GF-D8 (cell line): Measurements from ENCODE around the gene CHAT.

ENCODE experiments used
- DNase-seq: peaks from one replicate; lab custom pipeline; 2025; lab: John Stamatoyannopoulos, UW

CHAT gene

DNA sequence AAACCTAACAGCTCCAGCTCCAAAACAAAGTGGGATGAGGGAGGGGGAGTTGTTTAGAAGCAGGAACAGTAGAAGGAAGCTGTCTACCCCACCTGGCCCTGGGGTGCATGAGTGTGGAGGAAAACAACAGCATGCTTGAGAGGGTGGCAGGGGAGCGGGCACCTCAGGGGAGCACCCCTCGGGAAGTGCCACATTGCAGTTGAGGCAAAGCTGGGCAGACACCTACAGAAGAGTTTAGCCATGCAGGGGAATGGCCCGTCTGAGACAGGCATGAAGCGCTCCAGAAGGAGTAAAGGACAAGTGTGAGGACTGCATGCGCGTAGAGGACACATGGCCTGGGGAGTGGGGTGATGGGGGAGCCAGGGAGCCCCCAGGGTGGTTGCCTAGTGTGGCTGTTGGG is 18.1 kb downstream of the CHAT start:
- no peak for DNase-seq

DNA sequence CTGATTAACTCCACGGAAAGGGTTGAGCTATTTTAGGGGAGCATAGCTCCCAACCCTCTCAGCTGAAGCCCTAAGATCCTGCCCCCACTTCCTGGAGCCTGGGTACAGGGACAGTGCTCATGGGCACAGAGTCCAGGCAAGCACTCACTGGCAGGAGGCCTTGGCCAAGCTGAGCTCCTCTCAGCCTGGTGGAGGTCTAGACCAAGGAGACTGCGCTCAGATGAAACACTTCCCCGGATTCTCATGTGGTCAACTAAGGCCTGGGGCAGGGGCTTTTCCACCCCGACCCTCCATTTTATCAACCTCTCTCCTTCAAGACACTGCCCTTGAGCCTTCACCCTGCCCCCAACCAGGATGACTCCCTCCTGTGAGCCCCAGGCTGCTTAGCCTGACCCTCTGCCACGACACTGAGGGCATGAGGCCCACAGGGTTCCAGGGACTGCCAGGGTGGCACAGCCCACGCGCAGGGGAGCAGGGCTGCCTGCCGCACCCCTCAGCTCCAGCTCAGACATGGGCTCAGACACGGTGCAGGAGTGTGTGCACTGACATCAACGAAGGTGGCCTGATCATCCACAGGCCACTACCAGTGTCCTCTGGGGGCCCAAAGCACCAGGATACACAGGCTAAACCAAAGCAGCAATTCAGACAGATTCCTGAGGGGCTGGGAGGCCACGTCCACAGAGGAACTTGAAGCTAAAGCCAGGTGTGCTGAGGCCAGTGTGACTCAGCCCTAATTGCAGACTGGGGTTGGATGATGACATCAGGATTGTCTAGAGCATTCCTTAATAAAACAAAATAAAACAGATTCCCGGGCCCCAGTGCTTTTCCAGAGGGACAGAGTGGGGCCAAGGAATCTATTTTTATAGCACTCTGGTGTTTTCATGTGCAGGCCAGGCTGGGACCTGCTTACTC is 18.8 kb downstream of the CHAT start:
- no peak for DNase-seq

DNA sequence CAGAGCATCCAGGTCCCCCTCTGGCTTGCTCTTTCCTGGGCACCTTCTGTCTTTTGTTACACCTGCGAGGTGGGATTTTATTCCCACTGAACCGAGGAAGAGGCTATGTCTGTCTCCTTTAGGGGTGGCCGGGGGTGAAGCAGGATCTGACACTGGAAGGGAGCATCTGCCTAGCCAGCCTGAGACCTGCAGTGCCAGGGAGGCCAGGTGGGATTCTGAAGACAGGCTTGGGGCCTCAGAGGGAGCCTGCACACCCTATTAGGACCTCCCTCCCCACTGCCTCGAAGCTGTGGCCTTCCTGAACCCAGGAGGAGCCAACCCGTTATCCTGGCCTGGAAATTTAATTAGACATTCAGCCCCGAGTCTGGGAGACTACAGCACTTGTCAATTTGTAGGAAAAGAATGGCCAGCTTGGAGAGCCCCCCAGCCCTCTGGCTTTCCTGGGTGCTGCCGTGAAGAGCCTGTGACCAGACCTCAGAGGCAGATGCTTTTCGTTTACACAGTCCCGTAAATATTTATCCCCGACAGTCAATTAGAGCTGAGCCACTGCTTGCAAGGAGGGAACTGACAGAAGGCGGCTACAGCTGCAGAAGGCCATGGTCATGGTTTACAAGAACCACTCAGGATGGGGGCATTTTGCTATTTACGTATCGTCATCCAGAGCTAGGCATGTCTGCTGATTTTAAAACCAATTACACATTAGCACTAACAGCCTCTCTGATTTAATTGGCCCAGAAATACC is 19.7 kb downstream of the CHAT start:
- DNase-seq = no peak

DNA sequence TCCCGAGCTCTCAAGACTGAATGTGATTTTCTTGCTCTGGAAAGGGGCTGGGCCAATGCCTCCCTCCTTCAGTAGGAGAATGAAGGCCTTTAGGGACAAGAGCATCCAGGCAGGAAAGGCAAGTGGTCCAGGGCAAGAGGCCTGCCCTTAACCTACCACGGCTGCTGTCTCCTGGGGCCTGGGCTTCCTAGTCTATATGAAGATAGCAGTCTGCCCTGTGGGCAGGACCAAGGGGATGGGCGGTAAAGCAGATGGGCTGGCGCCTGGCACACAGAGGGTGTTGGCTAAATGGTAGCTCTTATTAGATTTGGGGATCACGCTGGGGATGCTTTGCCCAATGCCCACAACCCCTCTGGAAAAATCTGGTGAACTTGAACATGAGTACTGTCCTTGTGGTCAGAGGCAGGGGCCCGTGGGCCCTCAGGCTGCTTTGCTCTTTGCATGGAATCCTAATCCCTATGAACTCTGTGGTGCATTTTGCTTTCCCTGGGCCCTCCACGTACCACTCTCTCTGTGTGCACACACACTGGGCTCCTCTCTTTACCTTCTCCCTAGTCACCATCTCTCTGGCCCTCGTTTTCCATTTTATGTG is 20.3 kb downstream of the CHAT start:
- DNase-seq = no peak

DNA sequence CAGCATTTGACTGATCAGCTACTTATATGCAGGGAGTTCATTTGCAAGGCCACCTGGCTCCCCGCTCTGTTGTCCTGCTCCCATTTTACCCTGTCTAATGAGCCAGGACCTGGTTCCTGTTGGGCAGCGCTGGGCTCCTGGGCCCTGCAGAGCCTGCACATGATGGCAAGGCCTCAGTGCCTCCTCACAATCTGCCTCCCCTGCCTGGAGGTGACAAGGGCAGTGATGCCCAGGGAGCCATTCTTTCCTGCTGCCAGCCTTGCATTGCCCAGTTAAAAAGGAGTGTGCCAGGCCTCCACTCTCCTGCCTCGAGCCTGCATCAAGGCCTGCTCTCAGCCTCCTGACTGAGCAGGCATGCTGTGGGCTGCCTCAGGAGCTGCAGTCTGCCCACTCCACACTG is 28.5 kb downstream of the CHAT start:
- no peak for DNase-seq

DNA sequence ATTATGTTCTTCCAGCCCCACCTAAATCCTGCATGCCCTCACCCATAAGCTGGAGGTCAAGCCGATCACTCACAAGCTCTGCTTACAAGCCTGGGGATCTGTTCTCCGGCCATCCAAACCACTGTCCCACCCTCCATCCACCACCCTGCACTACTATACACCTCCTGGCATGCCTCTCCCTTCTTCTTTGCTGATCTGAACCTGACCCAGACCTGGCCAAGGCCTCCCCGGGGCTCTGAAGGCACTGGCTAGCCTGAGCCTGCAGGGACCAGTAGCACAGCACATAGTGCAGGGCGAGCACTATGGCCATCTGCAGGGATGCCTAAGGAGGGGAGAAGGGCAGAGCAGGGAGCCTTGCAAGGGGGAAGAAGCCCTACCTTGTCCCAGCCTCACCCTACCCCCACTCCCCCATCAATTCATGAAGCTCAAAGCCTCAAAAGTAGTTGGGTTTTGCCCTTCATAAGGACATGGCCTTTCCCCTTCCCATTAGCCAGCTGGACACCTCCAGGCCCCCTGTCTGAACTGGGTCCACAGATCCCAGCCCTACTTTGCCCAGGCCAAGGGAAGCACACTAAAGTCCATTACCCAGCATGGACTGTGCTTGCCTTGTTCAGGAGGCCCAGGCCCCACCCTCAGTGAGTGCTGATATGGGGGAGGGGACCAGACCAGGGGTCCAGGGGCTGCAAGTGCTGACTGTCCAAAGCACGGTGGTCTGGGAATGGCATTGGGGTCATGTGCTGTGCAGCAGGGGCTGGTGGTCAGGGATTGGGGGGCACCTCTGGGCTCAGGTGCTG is 29.6 kb downstream of the CHAT start:
- no peak for DNase-seq

DNA sequence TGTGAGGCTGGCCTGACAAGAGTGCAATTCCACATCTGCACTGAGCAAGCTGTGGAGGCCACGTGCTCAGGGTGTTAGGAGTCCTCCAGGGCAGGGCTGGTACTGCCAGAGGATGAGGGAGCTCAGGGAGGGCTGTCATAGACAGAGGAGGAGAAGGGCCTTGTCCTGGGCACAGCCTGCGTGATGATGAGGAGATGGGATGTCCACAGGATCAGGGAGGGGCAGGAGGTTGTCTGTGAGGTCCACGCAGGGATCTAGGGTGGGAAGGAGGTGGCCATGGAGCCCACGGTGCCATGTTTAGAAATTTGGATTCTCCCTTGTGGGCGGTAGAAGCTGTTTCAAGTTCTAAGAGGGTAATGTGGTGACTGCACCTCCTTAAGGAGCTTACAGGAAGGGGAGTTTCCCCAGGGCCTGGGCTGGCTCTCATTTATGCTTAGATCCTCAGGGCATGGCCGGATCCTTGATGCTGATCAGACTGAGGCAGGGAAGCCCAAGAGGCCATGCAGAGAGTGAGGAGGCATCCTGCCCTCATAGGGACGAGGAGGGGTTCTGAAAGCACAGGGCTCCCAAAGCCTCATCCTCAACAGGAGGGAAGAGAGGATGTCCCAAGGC is 30.3 kb downstream of the CHAT start:
- DNase-seq = no peak

DNA sequence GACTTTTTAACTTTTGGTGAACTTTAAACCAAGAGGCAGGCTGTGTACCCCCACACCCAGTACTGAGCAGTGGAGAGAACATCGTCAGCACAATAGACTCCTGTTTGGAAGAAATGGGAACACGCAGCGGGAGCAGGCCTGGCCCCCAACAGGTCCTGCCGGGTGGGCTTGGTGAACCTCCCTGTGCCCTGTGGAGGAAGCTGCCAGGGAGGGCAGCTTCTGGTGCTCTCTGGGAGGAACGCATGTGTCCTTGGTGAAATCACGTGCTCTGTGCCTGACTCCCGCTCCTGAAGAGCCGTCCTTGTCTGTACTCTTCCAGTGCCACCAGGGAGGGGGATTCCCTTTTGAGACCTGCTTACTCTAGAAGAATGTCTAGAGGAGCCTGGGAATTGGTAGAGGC is 31.6 kb downstream of the CHAT start:
- no peak for DNase-seq

DNA sequence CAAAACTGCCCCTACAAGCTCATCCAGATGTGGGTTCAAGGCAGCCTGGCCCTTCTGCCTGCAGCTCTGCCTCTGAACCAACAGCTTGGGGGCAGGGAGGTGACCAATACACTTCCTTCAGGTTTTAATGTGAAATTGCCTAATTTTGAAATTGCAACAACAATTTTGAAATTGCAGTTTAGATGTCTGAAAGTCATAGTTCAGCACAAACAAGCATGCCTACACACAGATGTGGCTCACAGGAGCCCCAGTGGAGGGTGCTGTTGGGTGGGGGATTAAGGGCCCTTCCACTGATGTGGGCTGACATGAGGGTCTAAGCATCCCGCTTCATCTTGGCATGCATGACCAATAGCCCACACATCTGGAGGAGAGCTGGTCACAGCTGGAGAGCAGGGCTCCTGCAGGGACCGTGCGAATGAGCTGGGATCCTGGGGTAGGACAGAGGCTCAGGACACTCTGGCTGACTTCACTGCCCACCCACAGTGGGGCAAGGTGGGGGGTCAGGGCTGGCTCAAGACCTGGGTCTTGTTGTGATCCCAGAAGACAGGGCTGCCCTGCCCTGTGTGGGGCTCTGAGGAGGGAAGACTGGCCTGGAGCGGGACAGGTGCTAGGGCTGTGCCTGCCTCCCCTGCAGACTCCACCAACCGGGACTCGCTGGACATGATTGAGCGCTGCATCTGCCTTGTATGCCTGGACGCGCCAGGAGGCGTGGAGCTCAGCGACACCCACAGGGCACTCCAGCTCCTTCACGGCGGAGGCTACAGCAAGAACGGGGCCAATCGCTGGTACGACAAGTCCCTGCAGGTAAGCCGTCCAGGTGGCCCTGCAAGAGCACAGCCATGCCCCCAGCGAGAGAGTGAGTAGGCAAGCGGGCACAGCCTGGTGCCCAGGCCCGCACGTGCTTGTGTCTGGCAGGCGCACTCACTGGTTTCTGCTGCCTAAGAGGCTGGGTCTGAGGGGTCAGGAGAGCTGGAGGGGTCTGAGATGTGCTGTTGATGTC is 32.3 kb downstream of the CHAT start:
- no peak for DNase-seq

DNA sequence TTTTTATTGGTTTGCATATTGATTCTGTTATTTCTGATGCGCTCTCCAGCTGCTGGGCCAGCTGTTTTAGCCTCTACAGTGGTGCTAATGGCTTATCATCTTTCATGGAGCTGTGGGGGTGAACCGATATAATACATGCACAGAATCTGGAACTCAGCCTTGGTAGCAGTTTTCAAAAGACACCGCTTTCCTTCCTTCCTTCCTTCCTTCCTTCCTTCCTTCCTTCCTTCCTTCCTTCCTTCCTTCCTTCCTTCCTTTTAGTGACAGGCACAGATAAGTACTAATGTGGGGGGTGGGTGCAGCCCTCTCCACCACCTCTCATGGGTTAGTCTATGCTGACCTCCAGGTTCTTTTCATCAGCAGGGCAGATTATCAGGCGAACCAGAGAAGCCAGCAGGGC is 33.7 kb downstream of the CHAT start:
- no peak for DNase-seq

DNA sequence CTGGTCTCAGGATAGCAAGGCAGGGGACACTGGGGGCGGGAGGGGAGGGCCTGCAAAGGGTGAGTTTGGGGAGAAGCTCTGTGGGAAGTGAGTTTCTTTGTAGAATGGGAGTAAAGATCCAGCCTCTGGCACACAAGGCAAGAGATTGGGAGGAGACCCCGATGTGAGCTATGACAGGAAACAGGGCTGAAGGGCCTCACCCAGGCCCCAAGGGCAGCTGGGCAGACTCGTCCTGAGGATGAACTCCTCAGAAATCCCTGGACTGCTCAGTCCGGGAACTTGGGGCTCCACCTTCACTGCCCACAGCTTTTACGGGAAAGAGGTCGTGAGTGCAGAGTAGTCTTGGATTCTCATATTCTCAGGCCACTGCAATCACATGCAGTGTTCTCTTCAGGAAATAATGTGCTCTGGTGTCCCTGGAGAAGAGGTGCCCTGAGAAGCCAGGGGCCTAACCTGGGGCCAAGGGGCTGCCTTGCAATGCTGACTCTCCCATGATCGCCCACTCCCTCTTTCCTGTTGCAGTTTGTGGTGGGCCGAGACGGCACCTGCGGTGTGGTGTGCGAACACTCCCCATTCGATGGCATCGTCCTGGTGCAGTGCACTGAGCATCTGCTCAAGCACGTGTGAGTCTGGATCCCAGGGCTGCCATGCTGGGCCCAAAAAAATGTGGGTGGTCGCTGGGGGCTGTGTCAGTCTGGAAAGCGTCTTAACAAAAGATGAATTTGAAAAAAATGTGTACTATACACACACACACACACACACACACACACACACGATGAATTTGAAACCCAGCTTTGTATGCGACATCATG is 34.4 kb downstream of the CHAT start:
- no peak for DNase-seq

DNA sequence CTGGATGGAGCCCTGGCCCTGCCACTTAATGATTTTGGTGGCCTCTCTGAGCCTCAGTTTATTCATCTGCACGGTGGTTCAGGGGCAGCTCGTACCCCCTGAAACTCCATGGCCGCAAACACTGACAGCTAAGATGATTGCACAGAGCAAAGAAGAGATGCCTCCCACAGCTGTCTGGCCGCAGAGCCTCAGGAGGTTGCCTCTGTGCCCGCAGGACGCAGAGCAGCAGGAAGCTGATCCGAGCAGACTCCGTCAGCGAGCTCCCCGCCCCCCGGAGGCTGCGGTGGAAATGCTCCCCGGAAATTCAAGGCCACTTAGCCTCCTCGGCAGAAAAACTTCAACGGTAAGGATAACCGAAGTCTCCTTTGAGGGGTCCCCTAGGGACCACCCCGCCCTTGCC is 35.5 kb downstream of the CHAT start:
- no peak for DNase-seq

DNA sequence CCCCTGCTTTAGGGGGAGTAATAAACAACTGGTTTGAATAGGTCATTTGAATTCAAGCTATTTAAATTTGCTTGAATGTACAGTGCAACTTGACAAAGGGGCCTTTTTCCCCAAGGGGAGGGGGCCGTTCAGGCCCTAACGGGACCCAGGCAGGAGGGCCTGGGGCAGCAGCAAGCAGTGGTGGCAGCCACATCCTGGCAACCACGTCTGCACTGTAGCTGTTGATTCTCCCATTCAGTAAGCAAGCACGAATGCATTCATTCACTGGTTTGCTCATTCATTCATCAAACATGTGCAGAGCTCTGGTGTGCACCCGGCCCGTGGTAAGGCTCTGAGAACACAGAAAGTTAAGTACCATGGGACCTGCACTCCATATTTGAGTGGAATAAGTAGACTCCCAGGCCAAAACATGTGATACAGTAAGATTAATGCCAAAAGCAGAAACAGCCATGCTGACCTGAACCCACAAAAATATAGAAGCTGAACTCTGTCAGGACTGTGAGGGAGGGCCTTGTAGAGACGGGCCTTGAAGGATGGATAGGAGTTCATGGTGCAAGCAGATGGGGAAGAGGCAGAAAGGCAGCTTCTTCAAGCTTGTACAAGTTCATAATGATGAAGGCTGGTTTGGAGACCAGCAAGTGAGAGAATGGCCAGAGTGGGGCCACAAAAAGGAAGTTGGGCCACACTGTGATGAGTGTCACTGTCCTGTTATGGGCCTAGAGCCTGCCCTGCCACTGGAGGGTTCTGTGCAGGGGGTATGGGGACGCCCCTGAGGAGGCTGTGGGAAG is 36.3 kb downstream of the CHAT start:
- DNase-seq = no peak

DNA sequence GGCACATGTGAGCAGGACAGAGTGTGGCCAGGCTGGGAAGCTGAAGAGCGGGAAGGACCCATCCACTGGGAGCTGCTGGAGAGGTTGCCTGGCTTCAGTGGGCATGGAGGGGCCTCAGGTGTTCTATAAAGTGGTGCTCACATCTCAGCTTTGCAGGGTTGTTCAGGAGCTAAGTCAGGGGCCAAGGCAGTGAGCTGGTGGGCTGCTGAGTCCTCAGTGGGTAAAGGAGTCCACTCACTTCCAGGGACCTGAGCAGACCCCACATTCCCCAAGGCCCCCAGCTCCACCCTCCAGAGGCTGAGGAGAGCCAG is 36.8 kb downstream of the CHAT start:
- no peak for DNase-seq

DNA sequence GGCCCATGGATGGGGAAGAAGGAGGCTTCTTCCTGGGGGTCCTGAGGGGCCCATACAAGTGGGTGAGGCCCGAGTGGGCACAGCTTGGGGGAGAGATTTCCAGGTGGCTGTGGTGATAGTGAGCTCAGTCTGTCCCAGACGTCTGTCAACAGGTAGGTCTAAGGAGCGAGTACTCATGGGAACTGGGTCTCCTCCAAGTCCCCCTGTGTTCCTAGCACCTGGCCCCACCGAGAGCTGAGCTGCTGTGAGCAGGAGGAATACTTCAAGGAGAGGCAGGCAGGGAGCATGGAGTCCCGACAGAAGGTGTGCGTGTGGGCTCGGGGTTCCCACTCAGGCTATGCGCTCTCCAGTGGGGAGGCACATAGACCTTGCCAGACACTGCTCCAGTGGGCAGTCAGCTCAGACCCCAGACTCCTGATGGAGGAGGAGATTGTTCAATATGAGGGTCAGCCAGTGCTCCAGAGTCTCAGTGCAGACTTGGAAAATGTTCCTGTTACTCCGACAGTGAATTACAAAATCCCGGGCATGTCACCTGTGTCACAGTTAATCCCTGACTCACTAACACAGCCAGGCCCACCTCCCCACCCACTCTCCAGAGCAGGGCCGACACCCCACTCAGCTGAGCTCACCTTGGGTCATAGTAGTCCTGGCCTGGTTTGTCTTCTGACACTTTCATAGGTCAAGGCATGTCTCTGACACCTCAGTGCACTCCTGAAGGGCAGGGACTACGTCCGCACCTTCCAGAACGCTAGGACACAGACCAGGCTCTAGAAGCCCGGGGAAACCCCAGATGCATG is 37.4 kb downstream of the CHAT start:
- DNase-seq = no peak

DNA sequence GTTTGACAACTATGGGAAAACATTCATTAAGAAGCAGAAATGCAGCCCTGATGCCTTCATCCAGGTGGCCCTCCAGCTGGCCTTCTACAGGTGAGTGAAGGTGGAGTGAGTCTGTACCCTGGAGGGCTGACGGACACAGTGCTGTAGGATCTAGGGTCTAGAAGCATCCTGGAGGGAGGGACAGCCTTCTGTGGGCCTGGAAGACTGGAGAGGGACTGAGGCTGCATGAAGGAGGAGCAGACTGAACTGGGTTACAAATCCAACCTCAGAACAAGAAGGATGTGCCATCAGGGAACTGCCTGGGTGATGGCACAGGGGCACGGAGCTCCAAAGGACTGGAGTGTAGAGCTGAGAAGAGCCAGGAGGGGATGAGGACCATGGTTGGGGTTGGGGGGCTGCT is 38.1 kb downstream of the CHAT start:
- no peak for DNase-seq

DNA sequence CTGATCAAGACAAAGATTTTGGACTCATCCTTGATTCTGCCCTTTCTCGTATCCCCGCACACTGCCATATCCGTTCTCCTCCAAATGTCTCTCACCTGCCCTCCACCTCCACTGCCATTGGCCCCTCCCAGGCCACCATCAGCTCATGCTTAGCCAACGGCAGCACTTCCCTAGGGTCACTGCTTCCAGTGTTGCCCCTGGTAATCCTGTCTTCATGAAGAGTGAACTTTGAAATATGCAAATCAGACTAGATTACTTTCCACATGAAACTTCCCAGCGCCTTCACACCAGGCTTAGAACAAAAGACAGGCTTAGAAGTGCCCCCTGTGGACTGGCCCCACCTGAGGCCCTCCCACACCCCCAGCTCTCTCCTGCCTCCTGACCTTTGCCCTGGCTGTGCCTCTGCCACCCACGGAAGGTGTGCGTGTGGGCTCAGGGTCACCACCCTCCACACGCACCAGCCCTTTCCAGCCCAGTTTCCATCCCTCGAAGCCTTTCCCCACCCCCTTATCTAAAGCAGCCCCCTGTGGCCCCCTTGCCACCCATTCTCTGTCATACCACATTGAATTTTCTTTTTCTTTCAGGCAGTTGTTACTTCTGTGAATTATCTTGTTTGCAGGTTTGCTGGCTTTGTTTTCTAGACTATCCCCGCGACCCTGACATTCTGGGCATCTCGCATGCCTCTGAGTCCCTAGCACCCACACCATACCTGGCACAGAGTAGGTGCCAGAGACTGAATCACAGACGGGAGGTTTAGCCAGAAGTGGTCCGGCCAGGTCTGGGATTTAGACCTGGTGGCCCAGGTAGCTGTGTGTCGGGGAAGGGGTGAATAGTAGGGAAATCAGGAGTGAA is 38.8 kb downstream of the CHAT start:
- DNase-seq = no peak
